ENCODE measurements around the gene FAM200C. TPM values are rescaled to one million over a fixed set of nuclear protein-coding genes. Genes with fewer than 3 reads are reported as not detected.

The FAM200C gene
- total RNA-seq, 1 donor from 2014 or later = 8.1 TPM

- Mint-ChIP-seq H3K36me3 (peaks cover 15% of the 10 kb centered on the region), H3K4me1 (ENCODE audit: unreplicated experiment) (no peaks in the 10 kb centered on the region), H3K9me3 (peaks cover 5% of the 10 kb centered on the region), H3K27ac (no peak overlapping the region), H3K27me3 (no peaks in the 10 kb centered on the region), H3K4me3 (no peak overlapping the region)
- DNase-seq (ENCODE audit: extremely low spot score, unreplicated experiment) = no peak
- TF ChIP-seq CTCF (conservative IDR thresholded peaks at IDR 0.05) = peak; percentile 80
Observed at GRCh38 chr5:160390787-160391696, 8.8 kb downstream of the FAM200C start.

GRCh38 chr5:160387445-160387844 lies 12.4 kb downstream of the FAM200C start:
- Mint-ChIP-seq H3K4me1 (ENCODE audit: unreplicated experiment) (no peaks in the 10 kb centered on the region), H3K4me3 (no peak overlapping the region), H3K36me3 (peaks cover 15% of the 10 kb centered on the region), H3K27ac (no peak overlapping the region), H3K27me3 (no peaks in the 10 kb centered on the region), H3K9me3 (peaks cover 5% of the 10 kb centered on the region)
- TF ChIP-seq CTCF (conservative IDR thresholded peaks at IDR 0.05) = no peak
- DNase-seq (ENCODE audit: extremely low spot score, unreplicated experiment) = no peak

- peaks cover 15% of the 10 kb centered on the region for H3K36me3 Mint-ChIP-seq
- DNase-seq (ENCODE audit: extremely low spot score, unreplicated experiment) = no peak
- H3K27me3 Mint-ChIP-seq = peaks cover 3% of the 10 kb centered on the region
- H3K4me3 Mint-ChIP-seq = no peak overlapping the region
- TF ChIP-seq CTCF (conservative IDR thresholded peaks at IDR 0.05) = no peak
- H3K9me3 Mint-ChIP-seq = peaks cover 5% of the 10 kb centered on the region
- H3K27ac Mint-ChIP-seq = no peak overlapping the region
- no peaks in the 10 kb centered on the region for H3K4me1 Mint-ChIP-seq (ENCODE audit: unreplicated experiment)
Observed at GRCh38 chr5:160385496-160385895, 14.4 kb downstream of the FAM200C start.

- no peak for TF ChIP-seq CTCF (conservative IDR thresholded peaks at IDR 0.05)
- DNase-seq (ENCODE audit: extremely low spot score, unreplicated experiment) = no peak
- Mint-ChIP-seq H3K4me3 (no peak overlapping the region), H3K9me3 (peaks cover 5% of the 10 kb centered on the region), H3K36me3 (peaks cover 15% of the 10 kb centered on the region), H3K27ac (no peak overlapping the region), H3K27me3 (peaks cover 7% of the 10 kb centered on the region), H3K4me1 (ENCODE audit: unreplicated experiment) (peaks cover 5% of the 10 kb centered on the region)
Observed at GRCh38 chr5:160384681-160385080, 15.2 kb downstream of the FAM200C start.

- no peak overlapping the region for H3K4me3 Mint-ChIP-seq
- H3K27me3 Mint-ChIP-seq = peaks cover 12% of the 10 kb centered on the region
- no peak for DNase-seq (ENCODE audit: extremely low spot score, unreplicated experiment)
- H3K9me3 Mint-ChIP-seq = no peaks in the 10 kb centered on the region
- no peak overlapping the region for H3K27ac Mint-ChIP-seq
- H3K4me1 Mint-ChIP-seq (ENCODE audit: unreplicated experiment) = peaks cover 7% of the 10 kb centered on the region
- peaks cover 4% of the 10 kb centered on the region for H3K36me3 Mint-ChIP-seq
- no peak for TF ChIP-seq CTCF (conservative IDR thresholded peaks at IDR 0.05)
Observed at GRCh38 chr5:160382346-160382745, 17.5 kb downstream of the FAM200C start.
